Measurements from ENCODE around the gene UBE2C.

The UBE2C gene

DNA sequence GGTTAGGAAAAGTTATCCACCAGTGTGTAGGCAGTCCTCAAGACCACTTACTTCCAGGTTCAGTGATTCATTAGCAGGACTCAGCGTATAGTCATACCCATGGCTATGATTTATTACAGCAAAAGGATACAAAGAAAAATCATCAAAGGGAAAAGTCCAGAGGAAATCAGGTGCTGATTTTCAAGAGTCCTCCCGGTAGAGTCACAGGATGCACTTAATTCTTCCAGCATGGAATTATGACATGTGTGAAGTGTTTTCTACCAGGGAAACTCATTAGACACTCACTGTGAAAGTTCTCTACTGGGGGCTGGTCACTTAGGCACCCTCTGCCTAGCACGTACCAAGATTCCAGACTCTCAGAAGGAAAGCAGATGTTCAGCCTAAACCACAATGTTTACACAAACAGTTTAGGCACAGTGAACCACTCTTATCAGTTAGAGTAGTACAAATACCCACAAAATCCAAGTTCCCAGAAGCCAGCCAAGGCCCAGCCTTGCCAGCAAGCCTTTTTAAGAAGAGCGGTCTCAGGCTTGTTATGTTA, 31.0 kb upstream of the UBE2C start:
- Histone ChIP-seq H3K4me3 (ENCODE audit: insufficient read depth, low read length, poor library complexity, severe bottlenecking) (no peak overlapping the region), H3K4me2 (ENCODE audit: low read depth, low read length, poor library complexity, severe bottlenecking) (no peak overlapping the region), H2AFZ (ENCODE audit: low read depth, low read length, severe bottlenecking) (no peak overlapping the region), H3K9me3 (ENCODE audit: insufficient read depth, low read length) (no peaks in the 10 kb centered on the region), H3K79me2 (ENCODE audit: insufficient read depth, low read length) (no peaks in the 10 kb centered on the region), H3K27ac (ENCODE audit: low read depth, low read length) (no peak overlapping the region), H3K9me2 (replicated peaks; ENCODE audit: insufficient read depth, low read length) (no peaks in the 10 kb centered on the region), H3K36me3 (ENCODE audit: low read length) (no peaks in the 10 kb centered on the region), H3K9ac (ENCODE audit: low read length) (no peak overlapping the region), H4K20me1 (ENCODE audit: low read depth, low read length) (no peaks in the 10 kb centered on the region), H3F3A (ENCODE audit: insufficient read depth) (no peaks in the 10 kb centered on the region), H3K27me3 (ENCODE audit: low read length) (no peaks in the 10 kb centered on the region)
- TF ChIP-seq CTCF (IDR thresholded peaks at IDR 0.05; ENCODE audit: insufficient read depth, low read length, poor library complexity, severe bottlenecking) (no peak), EZH2phosphoT487 (conservative IDR thresholded peaks at IDR 0.05; ENCODE audit: low read length) (no peak)

- Histone ChIP-seq H3K27ac (ENCODE audit: low read depth, low read length) (no peak overlapping the region), H3K4me3 (ENCODE audit: insufficient read depth, low read length, poor library complexity, severe bottlenecking) (no peak overlapping the region), H3K27me3 (ENCODE audit: low read length) (no peaks in the 10 kb centered on the region), H3F3A (ENCODE audit: insufficient read depth) (no peaks in the 10 kb centered on the region), H4K20me1 (ENCODE audit: low read depth, low read length) (no peaks in the 10 kb centered on the region), H3K9me3 (ENCODE audit: insufficient read depth, low read length) (no peaks in the 10 kb centered on the region), H2AFZ (ENCODE audit: low read depth, low read length, severe bottlenecking) (no peak overlapping the region), H3K79me2 (ENCODE audit: insufficient read depth, low read length) (no peaks in the 10 kb centered on the region), H3K4me2 (ENCODE audit: low read depth, low read length, poor library complexity, severe bottlenecking) (no peak overlapping the region), H3K9ac (ENCODE audit: low read length) (no peak overlapping the region), H3K9me2 (replicated peaks; ENCODE audit: insufficient read depth, low read length) (no peaks in the 10 kb centered on the region), H3K36me3 (ENCODE audit: low read length) (no peaks in the 10 kb centered on the region)
- no peak for TF ChIP-seq EZH2phosphoT487 (conservative IDR thresholded peaks at IDR 0.05; ENCODE audit: low read length)
- no peak for TF ChIP-seq CTCF (IDR thresholded peaks at IDR 0.05; ENCODE audit: insufficient read depth, low read length, poor library complexity, severe bottlenecking)
Measured at GRCh38 chr20:45782890-45783289, 29.6 kb upstream of the UBE2C start.

DNA sequence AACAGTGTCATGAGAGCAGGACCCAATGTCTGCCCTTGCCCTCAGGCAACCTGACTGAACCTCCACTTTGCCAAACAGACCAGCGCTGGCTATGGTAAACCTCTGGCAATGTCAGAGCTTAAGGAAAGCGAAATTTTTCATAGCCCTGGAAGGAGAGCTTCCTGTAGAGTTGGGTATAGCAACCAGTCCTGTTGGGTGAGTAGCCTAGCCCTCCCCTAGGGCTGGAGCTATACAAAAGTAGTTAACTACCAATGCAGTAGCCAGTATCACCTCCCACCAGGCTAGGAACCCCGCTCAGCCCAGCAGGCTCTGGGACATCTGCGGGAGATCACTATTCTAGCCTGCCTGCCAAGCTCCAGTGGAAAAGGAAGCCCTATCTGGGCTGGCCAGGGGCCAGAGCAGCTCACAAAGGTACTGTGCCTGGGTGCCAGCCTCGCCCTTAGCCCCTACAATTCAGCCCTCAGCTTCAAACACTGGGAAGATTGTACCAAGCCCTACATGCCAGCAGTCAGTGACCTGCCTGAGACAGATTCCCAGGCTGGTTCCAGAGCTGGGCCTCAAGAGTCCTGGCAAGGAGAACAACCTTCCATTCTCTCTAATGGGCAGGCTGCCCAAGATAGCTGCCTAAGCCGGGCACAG, 28.7 kb upstream of the UBE2C start:
- Histone ChIP-seq H3F3A (ENCODE audit: insufficient read depth) (no peaks in the 10 kb centered on the region), H3K9me2 (replicated peaks; ENCODE audit: insufficient read depth, low read length) (no peaks in the 10 kb centered on the region), H2AFZ (ENCODE audit: low read depth, low read length, severe bottlenecking) (no peak overlapping the region), H3K27me3 (ENCODE audit: low read length) (no peaks in the 10 kb centered on the region), H3K4me3 (ENCODE audit: insufficient read depth, low read length, poor library complexity, severe bottlenecking) (no peak overlapping the region), H3K27ac (ENCODE audit: low read depth, low read length) (no peak overlapping the region), H3K4me2 (ENCODE audit: low read depth, low read length, poor library complexity, severe bottlenecking) (no peak overlapping the region), H3K9me3 (ENCODE audit: insufficient read depth, low read length) (no peaks in the 10 kb centered on the region), H3K79me2 (ENCODE audit: insufficient read depth, low read length) (no peaks in the 10 kb centered on the region), H3K36me3 (ENCODE audit: low read length) (no peaks in the 10 kb centered on the region), H4K20me1 (ENCODE audit: low read depth, low read length) (no peaks in the 10 kb centered on the region), H3K9ac (ENCODE audit: low read length) (no peak overlapping the region)
- TF ChIP-seq EZH2phosphoT487 (conservative IDR thresholded peaks at IDR 0.05; ENCODE audit: low read length) (no peak), CTCF (IDR thresholded peaks at IDR 0.05; ENCODE audit: insufficient read depth, low read length, poor library complexity, severe bottlenecking) (no peak)
